Body of pancreas (tissue), 4 donors: ENCODE data around the gene DIAPH3.

Source experiments
- POLR2A ChIP-seq, 3 donors: fragments of 450-650 bp; IDR thresholded peaks; one replicate each; pipeline ENCODE4 v1.6.1; 2016; ENCODE audit warnings: antibody characterized with exemption in 3 of 3, mild to moderate bottlenecking in 2 of 3
- TF ChIP-seq, protein P1 (sequence below), 7 experiments: fragments of 450-650 bp in 4 of 7; fragments of 200-600 bp in 3 of 7; sonication (generic) in 3 of 7; IDR thresholded peaks; one replicate each; pipeline ENCODE4 v1.5.1; 2016 to 2019; ENCODE audit warnings: antibody characterized with exemption in 7 of 7

GRCh38 chr13:59865398-59865797 is 298.3 kb downstream of the DIAPH3 start:
- TF ChIP-seq POLR2A (IDR thresholded peaks at IDR 0.05), result no peak
- TF ChIP-seq, protein P1, sequence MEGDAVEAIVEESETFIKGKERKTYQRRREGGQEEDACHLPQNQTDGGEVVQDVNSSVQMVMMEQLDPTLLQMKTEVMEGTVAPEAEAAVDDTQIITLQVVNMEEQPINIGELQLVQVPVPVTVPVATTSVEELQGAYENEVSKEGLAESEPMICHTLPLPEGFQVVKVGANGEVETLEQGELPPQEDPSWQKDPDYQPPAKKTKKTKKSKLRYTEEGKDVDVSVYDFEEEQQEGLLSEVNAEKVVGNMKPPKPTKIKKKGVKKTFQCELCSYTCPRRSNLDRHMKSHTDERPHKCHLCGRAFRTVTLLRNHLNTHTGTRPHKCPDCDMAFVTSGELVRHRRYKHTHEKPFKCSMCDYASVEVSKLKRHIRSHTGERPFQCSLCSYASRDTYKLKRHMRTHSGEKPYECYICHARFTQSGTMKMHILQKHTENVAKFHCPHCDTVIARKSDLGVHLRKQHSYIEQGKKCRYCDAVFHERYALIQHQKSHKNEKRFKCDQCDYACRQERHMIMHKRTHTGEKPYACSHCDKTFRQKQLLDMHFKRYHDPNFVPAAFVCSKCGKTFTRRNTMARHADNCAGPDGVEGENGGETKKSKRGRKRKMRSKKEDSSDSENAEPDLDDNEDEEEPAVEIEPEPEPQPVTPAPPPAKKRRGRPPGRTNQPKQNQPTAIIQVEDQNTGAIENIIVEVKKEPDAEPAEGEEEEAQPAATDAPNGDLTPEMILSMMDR (IDR thresholded peaks at IDR 0.05), result no peak
